Stimulated activated CD4-positive, alpha-beta T cell treated with anti-CD3 and anti-CD28 coated beads, Interleukin-12 subunit alpha, Interleukin-12 subunit beta, amount 100 ng/mL, for 4 hours (primary cell): ENCODE measurements around the gene GRPEL2.

Experiments
- DNase-seq: peaks from one replicate; pipeline ENCODE4 v3.0.0-alpha.2; 2020

GRPEL2 gene

GRCh38 chr5:149358294-149358651 lies 13.0 kb downstream of the GRPEL2 start:
- DNase-seq = no peak

GRCh38 chr5:149358868-149359495 lies 13.7 kb downstream of the GRPEL2 start:
- no peak for DNase-seq

DNA sequence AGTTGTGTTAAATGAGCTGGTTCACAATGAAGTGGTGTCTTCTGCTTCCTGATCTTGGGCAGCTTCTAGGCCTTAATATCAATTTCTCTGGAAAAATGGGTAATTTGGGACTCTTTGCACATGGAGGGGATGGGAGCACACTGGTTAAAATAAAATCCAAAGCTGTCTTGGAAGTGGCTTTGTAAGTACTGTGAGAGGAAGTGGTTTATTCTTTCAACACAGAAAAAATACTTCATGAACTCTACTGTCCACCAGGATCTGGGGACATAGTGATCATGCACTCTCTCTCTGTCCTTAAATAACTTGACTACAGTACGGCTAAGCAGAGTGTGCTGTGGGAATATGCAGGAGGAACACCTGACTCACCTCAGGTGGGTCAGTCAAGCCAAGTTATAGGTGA lies 15.0 kb downstream of the GRPEL2 start:
- no peak for DNase-seq

GRCh38 chr5:149362541-149362940 lies 17.2 kb downstream of the GRPEL2 start:
- no peak for DNase-seq

DNA sequence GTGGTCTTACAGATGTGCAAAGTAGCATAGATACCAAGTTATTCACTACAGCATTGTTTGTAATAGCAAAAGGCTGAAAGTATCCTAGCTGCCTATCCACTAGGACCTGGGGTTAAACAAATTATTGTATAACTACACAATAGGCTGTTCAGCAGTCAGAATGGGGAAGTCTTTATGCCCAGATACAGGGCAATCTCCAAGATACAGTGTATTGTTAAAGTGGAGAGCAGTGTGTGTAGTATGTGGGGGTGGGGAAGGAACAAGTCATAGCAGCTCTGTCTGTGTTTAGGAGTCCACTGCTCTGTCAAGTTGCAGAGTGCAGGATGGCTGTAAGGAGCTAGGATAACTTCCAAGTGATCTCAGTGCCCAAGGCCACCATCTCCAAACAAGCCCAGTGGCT lies 18.1 kb downstream of the GRPEL2 start:
- no peak for DNase-seq

- DNase-seq = no peak
These were observed 18.6 kb downstream of the GRPEL2 start for GRCh38 chr5:149363936-149364335.

DNA sequence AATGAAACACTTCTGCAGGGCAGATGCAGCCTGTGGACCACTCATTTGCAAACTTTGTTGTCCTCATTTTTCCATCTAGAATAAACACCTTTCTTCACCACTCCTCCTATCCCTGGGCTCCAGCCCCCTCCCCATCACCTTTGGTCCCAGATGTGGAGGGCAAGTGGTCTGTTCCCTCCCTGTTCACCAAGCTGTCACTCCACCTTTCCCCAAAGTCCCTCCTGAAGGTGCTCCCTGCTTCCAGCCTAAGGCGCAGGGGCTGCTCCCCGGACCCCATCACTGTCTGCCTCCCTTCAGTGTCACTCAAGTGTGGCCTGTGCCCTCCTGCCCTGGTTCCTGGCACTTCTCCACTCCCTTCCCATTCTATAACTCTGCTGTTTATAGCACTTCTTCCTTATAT lies 19.4 kb downstream of the GRPEL2 start:
- DNase-seq = no peak

DNA sequence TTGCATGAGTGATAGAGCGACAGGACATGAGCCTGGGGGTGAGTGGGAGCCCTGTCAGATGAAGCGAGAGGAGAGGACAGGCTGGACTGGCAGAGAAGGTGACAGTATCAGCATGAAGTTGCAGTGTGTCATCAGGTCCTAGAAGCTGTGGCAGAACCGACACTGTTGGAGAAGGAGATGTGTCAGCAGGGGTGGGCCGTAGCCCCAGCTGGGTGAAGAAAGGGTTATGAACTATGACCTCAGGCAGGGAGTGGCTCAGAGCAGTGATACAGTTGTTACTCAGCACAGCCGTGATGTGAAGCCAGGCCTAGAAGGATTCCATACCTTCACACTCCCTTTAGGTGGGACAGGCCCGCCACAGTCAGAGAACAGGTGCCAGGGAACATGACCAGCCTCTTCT lies 20.1 kb downstream of the GRPEL2 start:
- no peak for DNase-seq

GRCh38 chr5:149366169-149366729 lies 20.9 kb downstream of the GRPEL2 start:
- DNase-seq = no peak

DNA sequence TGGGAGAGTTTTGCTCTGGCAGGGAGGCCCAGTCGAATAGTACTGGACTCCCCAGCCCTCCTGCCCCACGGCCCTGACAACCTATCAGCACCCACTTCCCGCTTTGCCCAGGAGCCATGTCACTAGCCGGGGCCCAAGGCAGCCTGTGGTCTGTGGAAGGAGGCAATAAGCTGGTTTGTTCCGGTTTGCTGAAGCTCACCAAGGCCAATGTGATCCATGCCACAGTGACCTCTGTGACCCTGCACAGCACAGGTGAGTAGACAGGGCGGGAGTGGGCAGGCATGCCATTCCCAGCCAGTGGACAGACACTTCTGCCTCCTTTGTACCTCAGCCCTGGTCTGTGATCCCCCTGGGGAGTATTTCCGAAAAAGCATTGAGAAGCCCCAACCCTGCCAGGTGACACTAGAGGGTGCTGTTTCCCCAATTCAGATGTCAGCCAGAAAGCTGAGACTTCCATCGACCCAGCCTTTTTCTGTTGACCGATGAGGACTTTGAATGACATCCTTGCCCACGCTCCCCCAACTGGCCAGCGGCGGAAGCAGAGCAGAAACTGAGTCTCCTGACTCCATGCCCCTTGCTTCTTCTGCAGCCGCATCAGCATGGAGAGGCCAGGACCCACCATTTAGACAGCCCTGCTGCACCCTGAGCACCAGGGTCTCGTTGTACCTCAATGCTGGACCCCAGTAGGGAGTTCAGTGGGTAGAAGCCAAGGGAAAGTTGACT lies 22.1 kb downstream of the GRPEL2 start:
- peak; percentile 36 for DNase-seq

GRCh38 chr5:149367972-149368645 lies 22.8 kb downstream of the GRPEL2 start:
- no peak for DNase-seq

- DNase-seq = no peak
These were observed 25.6 kb downstream of the GRPEL2 start for GRCh38 chr5:149370878-149371277.

GRCh38 chr5:149371296-149371962 lies 26.1 kb downstream of the GRPEL2 start:
- DNase-seq = peak; percentile 58

GRCh38 chr5:149372076-149372795 lies 26.9 kb downstream of the GRPEL2 start:
- no peak for DNase-seq

DNA sequence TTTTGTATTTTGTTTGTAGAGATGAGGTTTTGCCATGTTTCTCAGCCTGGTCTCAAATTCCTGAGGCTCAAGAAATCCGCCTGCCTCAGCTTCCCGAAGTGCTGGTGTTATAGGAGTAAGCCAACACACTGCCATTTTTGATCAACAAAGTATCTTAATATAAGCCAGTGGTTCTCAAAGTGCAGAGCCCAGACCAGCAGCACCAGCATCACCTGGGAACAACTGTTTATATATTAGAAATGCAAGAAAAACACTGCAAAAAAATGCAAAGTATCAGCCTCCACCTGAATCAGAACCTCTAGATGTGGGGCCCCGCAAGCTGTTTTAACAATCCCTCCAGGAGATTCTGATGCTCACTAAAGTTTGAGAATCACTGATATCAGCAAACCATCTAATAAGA lies 27.6 kb downstream of the GRPEL2 start:
- no peak for DNase-seq

- no peak for DNase-seq
These were observed 29.0 kb downstream of the GRPEL2 start for GRCh38 chr5:149374303-149374702.

DNA sequence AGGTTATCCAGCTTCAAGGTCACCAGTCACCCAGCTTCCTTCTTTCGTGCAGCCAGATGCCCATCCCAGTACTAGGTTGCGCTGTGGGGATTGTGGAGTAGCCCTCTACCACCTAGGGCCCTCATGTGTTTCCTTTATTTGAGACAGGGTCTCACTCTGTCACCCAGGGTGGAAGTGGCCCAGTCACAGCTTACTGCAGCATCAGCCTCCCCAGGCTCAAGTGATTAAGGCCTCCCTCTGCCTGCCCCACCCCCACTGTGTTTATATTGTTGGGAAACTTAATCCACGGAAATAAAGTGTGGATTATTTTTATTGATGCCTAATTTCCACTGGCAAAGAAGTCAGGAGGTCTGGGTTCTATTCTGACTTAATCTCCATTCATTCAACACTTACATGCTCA lies 29.5 kb downstream of the GRPEL2 start:
- DNase-seq = no peak

DNA sequence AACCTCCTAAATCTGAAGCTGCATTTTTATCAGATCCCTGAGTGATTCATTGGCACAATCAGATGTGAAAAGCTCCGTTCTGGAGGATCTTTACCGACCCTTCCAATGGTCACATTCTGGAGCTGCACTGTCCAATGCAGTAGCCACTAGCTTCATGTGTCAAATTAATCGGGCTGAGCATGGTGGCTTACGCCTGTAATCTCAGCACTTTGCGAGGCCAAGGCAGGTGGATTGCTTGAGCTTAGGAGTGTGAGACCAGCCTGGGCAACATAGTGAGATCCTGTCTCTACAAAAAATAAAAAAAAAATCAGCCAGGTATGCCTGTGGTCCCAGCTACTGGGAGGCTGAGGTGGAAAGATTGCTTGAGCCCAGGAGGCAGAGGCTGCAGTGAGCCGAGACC lies 30.1 kb downstream of the GRPEL2 start:
- DNase-seq = no peak

DNA sequence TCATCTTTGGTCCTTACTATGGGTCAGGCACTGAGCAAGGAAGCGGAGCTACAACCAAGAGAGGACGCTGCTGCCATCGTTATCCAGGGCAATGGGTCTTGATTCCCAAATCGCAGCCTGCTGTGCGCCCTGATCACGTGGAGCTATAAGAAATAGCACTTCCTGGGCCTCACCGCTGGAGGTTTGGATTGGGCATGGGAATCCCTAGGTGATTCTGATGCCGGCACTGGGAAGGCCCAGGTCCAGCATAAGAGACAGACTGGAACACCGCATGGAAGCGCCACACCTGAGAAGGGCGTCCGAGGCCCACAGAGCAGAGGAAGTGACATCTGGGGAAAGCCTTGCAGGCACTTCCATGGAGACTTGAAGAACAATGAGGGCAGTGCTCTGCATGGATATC lies 30.8 kb downstream of the GRPEL2 start:
- DNase-seq = no peak

- no peak for DNase-seq
These were observed 31.6 kb downstream of the GRPEL2 start for GRCh38 chr5:149376711-149377447.

DNA sequence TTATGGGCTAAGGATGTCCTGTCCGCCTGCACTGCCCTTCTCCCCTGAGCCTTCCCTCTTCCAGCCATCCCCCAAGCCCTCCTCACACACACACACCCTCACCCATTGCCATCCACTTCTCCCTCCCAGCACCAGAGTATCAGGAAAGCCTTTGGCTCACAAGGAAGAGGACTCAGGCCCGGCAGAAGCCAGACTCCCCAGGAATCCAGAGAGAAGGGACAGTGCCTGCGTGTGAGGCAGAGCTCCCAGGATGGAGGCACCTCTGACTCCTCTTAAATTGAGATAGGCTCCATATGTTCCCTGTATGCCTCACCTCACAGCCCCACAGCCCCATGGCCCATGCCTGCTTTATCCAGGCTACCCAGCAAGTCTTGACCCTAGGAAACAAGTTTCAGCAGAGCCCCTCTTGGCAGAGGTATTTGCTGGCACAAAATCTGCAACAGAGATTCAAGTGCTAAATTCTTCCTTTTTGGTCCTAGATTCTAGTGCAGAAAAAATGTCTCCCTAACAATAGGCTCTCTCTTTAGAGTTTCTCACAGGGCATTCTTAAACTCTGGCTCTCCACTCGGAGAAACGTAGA lies 33.0 kb downstream of the GRPEL2 start:
- no peak for DNase-seq
